Activated CD4-positive, CD25-positive, alpha-beta regulatory T cell (primary cell): Measurements from ENCODE around the gene RAET1G.
"Not testable (repeated sequence)": the region's sequence is repeated elsewhere in the genome, so short reads cannot be mapped to it uniquely, and the experiment has no call there.

Source experiments
- DNase-seq, 4 experiments: peaks; one replicate each; lab custom pipeline; 2025; lab: John Stamatoyannopoulos, UW

RAET1G gene

GRCh38 chr6:149913540-149914240 lies 9.2 kb downstream of the RAET1G start:
- no peak for DNase-seq

DNA sequence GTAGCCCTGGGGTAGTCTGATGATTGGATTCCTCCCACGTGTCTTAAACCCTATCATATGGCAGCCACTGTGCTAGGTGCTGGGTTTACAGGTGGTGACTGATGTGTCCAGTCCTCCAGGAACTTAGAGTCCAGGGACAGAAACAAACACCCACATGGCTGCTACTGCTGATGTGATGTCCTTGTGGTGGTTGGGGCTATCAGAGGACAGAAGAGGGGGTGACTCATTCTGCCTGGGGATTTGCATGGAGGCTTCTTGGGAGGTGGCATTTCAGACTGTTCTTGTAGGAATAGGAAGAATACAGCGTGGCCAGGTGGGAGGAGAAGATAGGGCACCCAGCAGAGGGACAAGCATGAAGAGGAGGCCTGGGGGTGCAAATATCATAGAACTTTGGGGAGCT lies 9.8 kb downstream of the RAET1G start:
- DNase-seq: no peak

DNA sequence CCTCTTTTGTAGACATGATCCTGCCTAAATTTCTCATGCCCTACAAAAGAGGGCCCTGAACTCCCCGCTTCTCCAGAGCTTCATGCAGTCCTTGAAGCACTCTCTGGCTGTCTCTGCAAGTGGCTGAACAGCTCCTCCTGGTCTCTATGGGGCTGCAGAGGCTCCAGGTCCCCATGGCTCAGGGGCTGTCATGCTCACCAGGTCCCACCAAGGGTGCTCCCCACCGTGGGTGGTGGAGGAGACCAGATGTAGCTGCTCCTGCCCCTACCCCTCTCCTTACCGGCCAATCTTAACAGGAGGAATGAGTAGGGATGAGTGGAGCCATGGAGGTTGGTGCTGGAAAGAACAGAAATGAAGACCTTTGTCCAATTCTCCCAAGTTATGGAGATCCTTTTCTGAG lies 10.2 kb downstream of the RAET1G start:
- not testable (repeated sequence) for DNase-seq

DNA sequence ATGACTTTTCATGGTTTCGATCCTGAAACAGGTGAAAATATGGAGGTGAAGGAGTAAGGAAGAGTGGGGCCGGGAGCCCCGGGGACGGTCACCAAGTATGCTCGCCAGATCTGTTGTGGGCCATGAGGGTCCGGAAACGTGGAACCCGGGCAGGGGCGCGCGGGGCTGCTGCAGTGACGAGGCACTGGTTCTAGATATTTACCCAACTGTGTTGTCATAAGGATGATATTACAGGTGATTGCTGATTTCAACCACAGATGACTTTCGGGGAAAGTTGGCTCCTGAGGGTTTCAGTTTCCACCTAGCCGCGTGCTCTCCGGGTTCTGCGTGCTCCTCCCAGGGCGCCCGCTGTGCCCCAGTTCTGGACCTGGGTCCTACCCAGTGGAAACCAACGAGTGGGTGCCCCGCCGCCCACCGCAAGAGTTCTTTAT lies 12.2 kb downstream of the RAET1G start:
- DNase-seq: no peak

- DNase-seq: no peak
Observed at GRCh38 chr6:149909701-149910470, 13.0 kb downstream of the RAET1G start.

GRCh38 chr6:149908480-149908879 lies 14.4 kb downstream of the RAET1G start:
- DNase-seq: not testable (repeated sequence)

- no peak for DNase-seq
Observed at GRCh38 chr6:149907317-149907716, 15.6 kb downstream of the RAET1G start.

- no peak for DNase-seq
Observed at GRCh38 chr6:149906405-149906804, 16.5 kb downstream of the RAET1G start.

DNA sequence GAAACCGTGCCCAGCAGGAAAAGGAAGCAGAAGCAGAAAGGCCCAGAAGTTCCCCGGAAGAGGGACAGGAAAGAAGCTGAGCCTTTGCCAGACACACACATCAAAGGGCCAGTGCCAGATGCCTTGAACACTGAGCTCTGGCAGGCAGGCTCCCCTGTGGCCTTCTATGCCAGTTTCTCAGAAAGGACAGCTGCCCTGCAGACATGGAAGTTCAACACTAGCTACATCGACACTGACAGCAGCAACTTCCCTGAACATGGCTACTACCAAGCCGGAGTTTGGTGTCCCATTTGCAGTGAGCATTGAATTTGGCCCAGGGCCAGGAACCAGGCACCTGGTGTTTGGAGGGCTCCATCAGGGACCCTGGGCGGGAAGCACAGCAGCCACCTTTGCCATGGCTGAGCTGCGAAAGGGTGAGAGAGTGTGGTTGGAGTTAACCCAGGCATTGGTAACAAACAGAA lies 17.0 kb downstream of the RAET1G start:
- DNase-seq: no peak

DNA sequence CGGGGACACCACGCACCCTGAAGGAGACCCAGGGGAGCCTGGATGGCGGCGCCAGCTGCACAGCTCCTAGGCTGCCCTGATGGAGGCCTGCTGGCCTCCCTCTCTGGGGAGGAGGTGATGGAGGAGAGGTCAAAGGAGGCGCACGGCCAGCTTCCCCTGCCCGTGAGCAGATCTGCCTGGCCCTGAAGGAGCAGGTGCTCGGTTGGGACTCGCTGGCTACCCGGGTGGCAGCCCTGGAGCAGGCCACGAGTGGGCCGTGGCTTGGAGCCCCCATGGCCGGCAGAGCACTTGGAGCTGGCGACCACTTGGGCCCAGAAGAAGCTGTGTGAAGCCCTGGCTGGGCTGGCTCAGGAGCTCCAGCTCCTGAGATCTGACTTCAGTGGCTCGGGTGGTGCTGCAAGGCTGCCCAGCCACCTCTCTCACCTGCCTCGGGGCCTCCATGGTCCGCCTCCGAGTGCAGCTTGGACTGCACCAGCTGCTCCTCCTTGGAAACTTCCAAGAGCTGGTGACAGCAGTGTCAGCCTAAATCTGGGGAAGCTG lies 17.5 kb downstream of the RAET1G start:
- no peak for DNase-seq

GRCh38 chr6:149904661-149905370 lies 18.1 kb downstream of the RAET1G start:
- no peak for DNase-seq

DNA sequence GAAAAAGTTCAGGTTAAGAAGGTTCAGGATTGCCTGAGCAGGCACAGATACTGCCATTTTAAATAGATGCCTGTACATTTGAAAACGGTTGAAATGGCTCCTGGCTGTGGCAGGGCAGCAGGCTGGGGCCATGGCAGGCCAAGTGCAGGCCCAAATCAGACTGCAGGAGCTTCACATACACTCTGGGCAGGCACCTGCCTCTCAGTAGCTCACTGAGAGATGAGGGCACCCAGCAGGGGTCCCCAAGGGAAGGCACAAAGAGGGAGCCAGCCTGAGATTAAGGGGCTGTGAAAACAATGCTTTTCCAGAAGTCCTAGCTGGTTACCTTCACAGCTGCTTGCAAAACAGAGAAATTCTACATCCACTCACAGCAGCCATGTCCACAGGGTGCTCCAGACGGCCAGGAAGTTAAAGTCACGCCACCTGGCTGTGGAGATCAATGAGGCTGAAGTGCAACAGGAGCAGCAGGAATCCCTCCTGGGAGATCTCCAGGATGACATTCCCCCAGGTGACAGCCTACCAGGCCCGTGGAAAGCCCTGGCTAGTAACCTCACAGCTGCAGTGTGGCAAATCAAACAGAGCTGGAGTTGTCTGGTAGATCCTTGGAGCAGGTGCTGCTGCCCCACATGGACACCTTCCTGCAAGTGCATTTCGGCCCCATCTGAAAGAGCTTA lies 18.8 kb downstream of the RAET1G start:
- DNase-seq: no peak

- DNase-seq: no peak
Observed at GRCh38 chr6:149901444-149902140, 21.3 kb downstream of the RAET1G start.

- no peak for DNase-seq
Observed at GRCh38 chr6:149900620-149901443, 22.1 kb downstream of the RAET1G start.

DNA sequence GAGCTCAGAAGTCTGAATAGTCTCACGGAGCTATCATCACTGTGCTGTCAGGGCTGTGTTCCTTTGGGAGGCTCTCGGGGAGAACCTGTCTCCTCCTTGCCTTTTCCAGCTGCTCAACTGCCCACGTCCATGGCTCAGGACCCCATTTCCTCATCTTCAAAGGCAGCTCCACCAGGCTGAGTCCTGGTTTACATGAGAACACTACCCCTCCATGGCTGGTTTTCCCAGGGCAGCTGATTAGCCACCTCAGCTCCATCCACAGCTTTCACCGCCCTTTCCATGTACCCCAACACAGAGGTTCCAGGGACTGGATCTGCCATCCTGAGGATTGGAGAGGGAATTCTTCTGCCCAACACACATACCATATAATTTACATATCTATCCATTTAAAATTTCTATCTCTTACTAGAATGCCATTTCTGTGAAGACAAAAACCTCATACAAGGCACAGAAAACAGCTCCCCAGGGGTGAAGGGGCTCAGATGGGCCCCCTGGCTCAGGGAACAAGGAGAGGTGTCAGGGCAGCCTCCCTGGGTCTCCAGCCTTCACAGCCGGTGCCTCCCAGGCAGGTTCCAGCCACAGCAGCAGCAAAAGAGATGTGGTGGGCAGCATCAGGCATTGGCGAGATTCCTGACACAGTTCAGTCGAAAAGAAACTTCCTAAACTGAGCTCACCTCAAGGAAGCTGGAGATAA lies 22.8 kb downstream of the RAET1G start:
- DNase-seq: no peak

DNA sequence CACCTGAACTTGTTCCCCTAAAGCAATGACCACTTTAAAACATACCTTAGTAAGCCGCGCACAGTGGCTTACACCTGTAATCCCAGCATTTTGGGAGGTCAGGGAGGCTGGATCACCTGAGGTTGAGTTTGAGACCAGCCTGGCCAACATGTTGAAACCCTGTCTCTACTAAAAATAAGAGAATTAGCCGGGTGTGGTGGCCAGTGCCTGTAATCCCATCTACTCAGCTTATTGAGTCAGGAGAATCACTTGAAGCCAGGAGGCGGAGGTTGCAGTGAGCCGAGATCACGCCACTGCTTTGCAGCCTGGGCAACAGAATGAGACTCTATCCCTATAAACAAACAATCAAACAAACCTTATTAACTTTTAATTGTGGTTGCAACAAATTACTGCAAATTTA lies 23.4 kb downstream of the RAET1G start:
- DNase-seq: no peak

DNA sequence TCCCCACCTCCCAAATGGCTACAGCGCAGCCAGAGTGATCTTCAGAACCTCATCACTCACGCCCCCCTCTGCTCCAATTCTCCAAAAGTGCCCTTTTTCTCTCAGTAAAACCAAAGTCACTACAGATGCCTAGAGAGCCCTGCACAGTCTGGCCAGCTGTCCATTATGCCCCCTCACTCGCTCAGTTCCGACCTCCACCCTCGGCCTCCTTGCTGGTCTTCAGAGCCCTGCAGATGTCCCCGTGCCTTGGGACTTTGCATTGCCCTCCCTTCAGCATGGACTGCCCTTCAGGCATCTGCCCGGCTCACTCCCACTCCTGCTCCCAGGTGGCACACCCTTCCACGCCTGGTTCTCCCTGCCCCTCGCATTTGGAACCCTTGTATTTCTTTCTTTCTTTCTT lies 24.0 kb downstream of the RAET1G start:
- DNase-seq: no peak

DNA sequence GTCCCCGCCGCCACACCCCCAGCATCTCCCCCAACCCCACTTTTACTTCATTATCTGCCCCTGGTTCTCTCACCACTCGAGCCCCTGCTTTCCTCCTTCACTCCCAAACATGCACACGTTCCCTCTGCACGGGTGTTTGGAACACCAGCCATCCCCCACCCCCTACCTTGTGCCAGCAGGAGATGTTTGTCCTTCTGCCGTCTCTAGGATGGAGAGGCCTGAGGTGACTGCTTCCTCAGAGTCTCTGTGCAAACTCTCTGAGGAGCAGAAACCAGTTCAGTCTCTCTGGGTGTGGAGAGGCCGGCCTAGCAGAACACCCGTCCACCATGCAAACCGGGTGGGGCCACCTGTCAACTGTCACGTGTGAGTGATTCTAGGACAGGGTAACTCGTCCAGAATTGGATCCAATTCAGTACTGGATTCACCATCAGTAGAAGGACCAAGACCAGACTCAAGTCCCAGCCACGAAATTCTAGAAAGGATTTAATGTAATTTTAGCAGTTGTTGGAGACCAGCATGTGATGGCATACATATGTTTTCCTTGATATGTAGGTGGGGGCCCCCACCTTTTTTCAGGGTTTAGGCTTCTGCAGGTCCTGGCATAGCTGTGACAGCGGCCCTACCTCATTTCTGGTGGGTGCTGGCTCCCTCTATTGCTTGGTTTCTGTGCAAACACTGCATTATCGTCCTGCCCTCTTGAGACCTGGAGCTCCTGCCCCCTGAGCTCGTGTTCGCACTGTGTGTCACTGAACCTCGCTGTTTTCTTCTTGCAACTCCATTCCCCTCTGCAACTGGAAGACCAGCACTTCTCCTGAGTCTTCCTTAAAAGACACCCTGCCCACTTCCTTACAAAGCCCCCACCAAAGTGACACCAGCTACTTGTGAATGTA lies 24.8 kb downstream of the RAET1G start, which contains the start of gene RAET1E:
RAET1E (minus strand) TSS at position 259 of the 890 bp plus-strand sequence. CDS start 7,212 bp downstream, outside the sequence.
- DNase-seq: no peak
